Activated T-cell treated with anti-CD3 and anti-CD28 coated beads for 4 hours (primary cell): ENCODE results near the gene SUDS3.

ENCODE experiments used
- DNase-seq: peaks from one replicate; pipeline ENCODE4 v3.0.0-alpha.2; 2020

Gene SUDS3

GRCh38 chr12:118357257-118358007 is 18.9 kb upstream of the SUDS3 start:
- DNase-seq = peak; percentile 48

- DNase-seq = no peak
Measured at GRCh38 chr12:118358008-118358359, 18.4 kb upstream of the SUDS3 start.

- no peak for DNase-seq
Measured at GRCh38 chr12:118358612-118359540, 17.5 kb upstream of the SUDS3 start.

- no peak for DNase-seq
Measured at GRCh38 chr12:118359541-118359915, 16.8 kb upstream of the SUDS3 start.

- DNase-seq = no peak
Measured at GRCh38 chr12:118361092-118361404, 15.3 kb upstream of the SUDS3 start.

GRCh38 chr12:118361889-118362288 is 14.5 kb upstream of the SUDS3 start:
- DNase-seq = no peak

GRCh38 chr12:118368821-118369220 is 7.5 kb upstream of the SUDS3 start:
- no peak for DNase-seq

GRCh38 chr12:118370601-118371000 is 5.8 kb upstream of the SUDS3 start:
- no peak for DNase-seq

- no peak for DNase-seq
Measured at GRCh38 chr12:118371321-118372282, 4.8 kb upstream of the SUDS3 start.

GRCh38 chr12:118372541-118373495 is 3.5 kb upstream of the SUDS3 start, which contains the start of gene TAOK3:
TSS of gene TAOK3 (minus strand) at chr12:118372907. CDS start at chr12:118255567, 117,340 bp downstream.
- peak; percentile 96 for DNase-seq

GRCh38 chr12:118373616-118374015 is 2.7 kb upstream of the SUDS3 start:
- no peak for DNase-seq

GRCh38 chr12:118374126-118374725 is 2.1 kb upstream of the SUDS3 start:
- no peak for DNase-seq

GRCh38 chr12:118374909-118375308 is 1.4 kb upstream of the SUDS3 start:
- no peak for DNase-seq

GRCh38 chr12:118375348-118375747 is 1.0 kb upstream of the SUDS3 start:
- no peak for DNase-seq

GRCh38 chr12:118377021-118377883 is 897 bp downstream of the SUDS3 start:
- no peak for DNase-seq

- DNase-seq = peak; percentile 74
Measured at GRCh38 chr12:118377884-118378470, 1.6 kb downstream of the SUDS3 start.

- no peak for DNase-seq
Measured at GRCh38 chr12:118391424-118391823, 15.1 kb downstream of the SUDS3 start.

- DNase-seq = no peak
Measured at GRCh38 chr12:118391836-118392235, 15.5 kb downstream of the SUDS3 start.

GRCh38 chr12:118397708-118398440 is 21.5 kb downstream of the SUDS3 start:
- no peak for DNase-seq
